ENCODE measurements around the gene CHST10.
A peak's percentile ranks its signal among the peaks of the same experiment; 100 is the strongest.

The CHST10 gene

DNA sequence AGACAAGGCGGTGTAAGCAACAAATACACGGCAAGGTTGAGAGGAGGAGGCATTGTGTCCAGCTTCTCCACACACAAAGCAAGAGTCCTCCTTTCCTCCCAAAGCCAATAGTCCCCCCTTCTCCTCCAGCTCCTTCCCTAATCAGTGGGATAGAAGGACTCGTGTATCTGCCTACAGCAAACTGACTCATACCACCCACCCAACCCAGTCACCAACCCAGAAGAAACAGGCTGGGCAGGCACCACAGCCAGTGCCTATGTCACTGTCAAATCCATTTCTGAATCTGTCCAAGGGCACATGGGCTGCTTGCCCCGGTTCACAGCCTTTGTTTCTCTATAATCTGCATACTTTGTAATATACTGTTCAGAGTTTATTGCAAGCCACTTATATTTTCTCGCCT, 33.6 kb upstream of the CHST10 start:
- H3K36me3 ChIP-seq (ENCODE audit: control insufficient read depth, insufficient read depth, low read length): no peaks in the 10 kb centered on the region
- no peak overlapping the region for H3K4me2 ChIP-seq (ENCODE audit: low read length)
- H2BK5ac ChIP-seq (ENCODE audit: low read length): no peak overlapping the region

DNA sequence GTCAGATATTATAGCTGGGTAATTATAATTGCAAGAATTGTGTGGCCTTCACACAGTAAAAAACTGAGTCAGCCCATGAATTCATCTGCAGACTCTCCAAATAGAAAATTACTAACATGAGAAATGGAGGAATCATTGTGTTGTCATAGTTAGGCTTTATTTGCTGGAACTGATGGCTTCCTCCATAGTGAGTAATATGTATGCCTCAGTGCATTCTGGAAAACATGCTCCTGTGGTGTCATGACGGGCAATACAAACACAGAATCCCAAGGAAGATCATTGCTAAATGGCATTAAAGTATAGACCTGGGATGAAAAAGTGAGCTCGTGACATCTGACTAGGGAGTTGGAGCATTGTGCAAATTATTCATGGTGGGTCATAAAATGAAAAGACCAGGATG, 29.2 kb upstream of the CHST10 start:
- Histone ChIP-seq H3K23ac (ENCODE audit: low read length) (no peak overlapping the region), H3K4me2 (ENCODE audit: low read length) (no peak overlapping the region), H2AK5ac (ENCODE audit: low read length) (no peak overlapping the region), H3K56ac (ENCODE audit: low read length) (no peak overlapping the region), H3K27ac (ENCODE audit: low read depth, low read length) (no peak overlapping the region), H3K4ac (ENCODE audit: low read depth, low read length) (no peak overlapping the region), H3K36me3 (ENCODE audit: control insufficient read depth, insufficient read depth, low read length) (no peaks in the 10 kb centered on the region), H3K79me2 (ENCODE audit: control insufficient read depth, insufficient read depth, low read length) (no peaks in the 10 kb centered on the region), H3K18ac (ENCODE audit: low read length) (no peak overlapping the region), H2BK5ac (ENCODE audit: low read length) (no peak overlapping the region), H4K8ac (ENCODE audit: low read depth, low read length) (no peak overlapping the region), H4K5ac (ENCODE audit: low read length) (no peak overlapping the region), H3K27me3 (ENCODE audit: insufficient read depth, low read length, poor library complexity) (no peaks in the 10 kb centered on the region), H3K9ac (ENCODE audit: low read length) (no peak overlapping the region), H3K79me1 (ENCODE audit: low read length) (no peaks in the 10 kb centered on the region), H2BK15ac (replicated peaks; ENCODE audit: low read depth) (no peak overlapping the region), H3K4me1 (ENCODE audit: control insufficient read depth, low read depth, low read length) (no peaks in the 10 kb centered on the region), H3K4me3 (ENCODE audit: low read length) (no peak overlapping the region), H2BK120ac (ENCODE audit: low read depth, low read length) (no peak overlapping the region)
- no peak for DNase-seq
- WGBS (ENCODE audit: extremely low coverage, insufficient coverage, low lambda C conversion rate): no CpG with 5 or more reads among the region's 2 CpGs

More for the DNA sequence above, 33.6 kb upstream of the CHST10 start:
- Histone ChIP-seq H3K79me2 (ENCODE audit: control insufficient read depth, insufficient read depth, low read length) (no peaks in the 10 kb centered on the region), H3K23ac (ENCODE audit: low read length) (no peak overlapping the region), H3K27me3 (ENCODE audit: insufficient read depth, low read length, poor library complexity) (no peaks in the 10 kb centered on the region), H4K5ac (ENCODE audit: low read length) (no peak overlapping the region), H3K4ac (ENCODE audit: low read depth, low read length) (no peak overlapping the region), H3K4me1 (ENCODE audit: control insufficient read depth, low read depth, low read length) (no peaks in the 10 kb centered on the region), H3K27ac (ENCODE audit: low read depth, low read length) (no peak overlapping the region), H4K8ac (ENCODE audit: low read depth, low read length) (no peak overlapping the region), H3K56ac (ENCODE audit: low read length) (no peak overlapping the region), H3K4me3 (ENCODE audit: low read length) (no peak overlapping the region), H3K9ac (ENCODE audit: low read length) (no peak overlapping the region), H3K79me1 (ENCODE audit: low read length) (no peaks in the 10 kb centered on the region), H2BK15ac (replicated peaks; ENCODE audit: low read depth) (no peak overlapping the region), H3K18ac (ENCODE audit: low read length) (no peak overlapping the region), H2BK120ac (ENCODE audit: low read depth, low read length) (no peak overlapping the region), H2AK5ac (ENCODE audit: low read length) (no peak overlapping the region)
- no CpG with 5 or more reads among the region's 5 CpGs for WGBS (ENCODE audit: extremely low coverage, insufficient coverage, low lambda C conversion rate)
- no peak for DNase-seq

DNA sequence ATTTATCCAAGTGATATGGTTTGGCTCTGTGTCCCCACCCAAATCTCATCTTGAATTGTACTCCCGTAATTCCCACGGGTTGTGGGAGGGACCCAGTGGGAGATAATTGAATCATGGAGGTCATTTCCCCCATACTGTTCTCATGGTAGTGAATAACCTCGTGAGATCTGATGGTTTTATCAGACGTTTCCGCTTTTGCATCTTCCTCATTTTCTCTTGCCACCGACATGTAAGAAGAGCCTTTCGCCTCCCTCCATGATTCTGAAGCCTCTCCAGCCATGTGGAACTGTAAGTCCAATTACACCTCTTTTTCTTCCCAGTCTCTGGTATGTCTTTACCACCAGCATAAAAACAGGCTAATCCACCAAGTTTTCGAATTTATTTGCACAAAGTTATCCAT, 20.3 kb upstream of the CHST10 start:
- no peak for DNase-seq
- H3K27me3 ChIP-seq (ENCODE audit: insufficient read depth, low read length, poor library complexity): no peaks in the 10 kb centered on the region
- no peak overlapping the region for H4K5ac ChIP-seq (ENCODE audit: low read length)
- no peak overlapping the region for H2BK15ac ChIP-seq (replicated peaks; ENCODE audit: low read depth)
- no peak overlapping the region for H3K4me3 ChIP-seq (ENCODE audit: low read length)
- no peak overlapping the region for H3K9ac ChIP-seq (ENCODE audit: low read length)
- no peak overlapping the region for H3K56ac ChIP-seq (ENCODE audit: low read length)
- no peak overlapping the region for H2AK5ac ChIP-seq (ENCODE audit: low read length)
- H2BK120ac ChIP-seq (ENCODE audit: low read depth, low read length): no peak overlapping the region
- H3K23ac ChIP-seq (ENCODE audit: low read length): no peak overlapping the region
- H3K4ac ChIP-seq (ENCODE audit: low read depth, low read length): no peak overlapping the region
- no peaks in the 10 kb centered on the region for H3K79me2 ChIP-seq (ENCODE audit: control insufficient read depth, insufficient read depth, low read length)
- no peaks in the 10 kb centered on the region for H3K79me1 ChIP-seq (ENCODE audit: low read length)
- no peak overlapping the region for H4K8ac ChIP-seq (ENCODE audit: low read depth, low read length)
- no peak overlapping the region for H3K18ac ChIP-seq (ENCODE audit: low read length)
- H2BK5ac ChIP-seq (ENCODE audit: low read length): no peak overlapping the region
- WGBS (ENCODE audit: extremely low coverage, insufficient coverage, low lambda C conversion rate): no CpG with 5 or more reads among the region's 8 CpGs
- no peaks in the 10 kb centered on the region for H3K36me3 ChIP-seq (ENCODE audit: control insufficient read depth, insufficient read depth, low read length)
- H3K4me1 ChIP-seq (ENCODE audit: control insufficient read depth, low read depth, low read length): no peaks in the 10 kb centered on the region
- no peak overlapping the region for H3K4me2 ChIP-seq (ENCODE audit: low read length)
- H3K27ac ChIP-seq (ENCODE audit: low read depth, low read length): no peak overlapping the region

DNA sequence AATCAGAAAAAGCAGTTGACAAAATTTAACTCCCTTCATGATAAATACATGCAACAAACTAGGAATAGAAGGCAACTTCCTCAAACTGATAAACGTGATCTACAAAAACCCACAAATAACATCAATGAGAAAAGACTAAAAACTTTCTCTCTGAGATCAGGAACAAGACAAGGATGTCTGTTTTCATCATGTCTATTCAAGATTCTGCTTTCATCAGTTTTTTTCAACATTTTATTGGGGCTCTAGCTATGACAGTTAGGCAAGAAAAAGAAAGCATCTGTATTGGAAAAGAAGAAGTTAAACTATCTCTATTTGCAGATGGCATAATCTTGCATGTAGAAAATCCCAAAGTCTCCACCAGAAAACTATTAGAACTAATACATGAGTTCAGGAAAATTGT, 12.3 kb upstream of the CHST10 start:
- Histone ChIP-seq H3K4me2 (ENCODE audit: low read length) (no peak overlapping the region), H2AK5ac (ENCODE audit: low read length) (no peak overlapping the region), H3K36me3 (ENCODE audit: control insufficient read depth, insufficient read depth, low read length) (no peaks in the 10 kb centered on the region), H3K56ac (ENCODE audit: low read length) (no peak overlapping the region), H2BK120ac (ENCODE audit: low read depth, low read length) (no peak overlapping the region), H3K27me3 (ENCODE audit: insufficient read depth, low read length, poor library complexity) (no peaks in the 10 kb centered on the region), H3K4me3 (ENCODE audit: low read length) (no peak overlapping the region), H3K79me1 (ENCODE audit: low read length) (no peaks in the 10 kb centered on the region), H3K4ac (ENCODE audit: low read depth, low read length) (no peak overlapping the region), H3K9ac (ENCODE audit: low read length) (no peak overlapping the region), H3K23ac (ENCODE audit: low read length) (no peak overlapping the region), H3K4me1 (ENCODE audit: control insufficient read depth, low read depth, low read length) (no peaks in the 10 kb centered on the region), H3K27ac (ENCODE audit: low read depth, low read length) (no peak overlapping the region), H2BK15ac (replicated peaks; ENCODE audit: low read depth) (no peak overlapping the region), H3K18ac (ENCODE audit: low read length) (no peak overlapping the region), H4K8ac (ENCODE audit: low read depth, low read length) (no peak overlapping the region), H4K5ac (ENCODE audit: low read length) (no peak overlapping the region), H2BK5ac (ENCODE audit: low read length) (no peak overlapping the region), H3K79me2 (ENCODE audit: control insufficient read depth, insufficient read depth, low read length) (no peaks in the 10 kb centered on the region)
- no peak for DNase-seq
- no CpG with 5 or more reads among the region's 1 CpG for WGBS (ENCODE audit: extremely low coverage, insufficient coverage, low lambda C conversion rate)

DNA sequence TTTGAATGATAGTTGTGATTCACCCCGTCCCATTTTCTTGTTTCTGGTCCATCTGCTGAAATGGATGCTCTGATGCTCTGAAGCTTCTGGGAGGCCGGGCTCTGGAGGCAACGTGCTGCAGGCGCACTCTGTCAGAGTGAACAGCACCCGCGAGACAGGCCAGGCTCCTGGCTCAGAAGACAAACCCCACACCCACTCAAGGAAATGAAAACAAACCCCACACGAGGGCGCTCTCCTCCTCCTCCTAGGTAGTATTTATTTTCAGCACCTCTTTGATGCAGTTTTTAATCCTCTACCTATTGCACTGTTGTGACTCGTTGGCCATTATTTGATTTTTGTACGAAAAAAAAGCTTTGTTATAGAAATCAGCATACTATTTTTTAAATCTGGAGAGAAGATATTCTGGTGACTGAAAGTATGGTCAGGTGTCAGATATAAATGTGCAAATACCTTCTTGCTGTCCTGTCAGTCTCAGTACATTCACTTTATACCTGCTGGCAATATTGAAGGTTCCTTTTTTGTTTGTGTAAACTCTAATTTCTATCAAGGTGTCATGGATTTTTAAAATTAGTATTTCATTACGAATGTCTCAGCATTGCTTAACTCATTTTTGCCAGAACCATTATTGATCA, 10.3 kb upstream of the CHST10 start:
- H3K9ac ChIP-seq (ENCODE audit: low read length): no peak overlapping the region
- H2BK120ac ChIP-seq (ENCODE audit: low read depth, low read length): no peak overlapping the region
- no peaks in the 10 kb centered on the region for H3K79me1 ChIP-seq (ENCODE audit: low read length)

DNA sequence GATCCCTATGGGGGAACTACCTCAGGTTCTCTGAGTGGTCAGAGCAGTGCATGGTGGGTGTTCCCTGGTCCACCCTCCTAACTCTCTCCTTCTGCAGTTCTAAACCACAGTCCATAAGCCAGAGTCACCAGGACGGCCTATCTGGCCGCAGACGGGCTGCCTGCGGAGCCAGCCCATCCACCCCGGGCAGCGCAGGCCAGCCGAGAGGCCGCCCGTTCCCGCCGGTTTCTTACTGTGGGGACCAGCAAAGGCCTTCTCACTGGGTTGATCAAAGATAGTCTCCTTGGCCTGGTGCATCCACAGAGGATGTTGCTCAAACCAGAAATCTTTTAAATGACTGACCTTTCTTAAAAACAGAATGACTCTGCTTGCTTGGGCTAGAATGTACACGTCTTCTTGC, 9.6 kb upstream of the CHST10 start:
- no peak overlapping the region for H2BK120ac ChIP-seq (ENCODE audit: low read depth, low read length)
- no peak overlapping the region for H4K8ac ChIP-seq (ENCODE audit: low read depth, low read length)
- no peaks in the 10 kb centered on the region for H3K79me2 ChIP-seq (ENCODE audit: control insufficient read depth, insufficient read depth, low read length)
- no peak overlapping the region for H2BK15ac ChIP-seq (replicated peaks; ENCODE audit: low read depth)
- no CpG with 5 or more reads among the region's 12 CpGs for WGBS (ENCODE audit: extremely low coverage, insufficient coverage, low lambda C conversion rate)
- no peak overlapping the region for H3K4me3 ChIP-seq (ENCODE audit: low read length)
- no peak for DNase-seq
- H3K4me1 ChIP-seq (ENCODE audit: control insufficient read depth, low read depth, low read length): no peaks in the 10 kb centered on the region
- no peak overlapping the region for H2BK5ac ChIP-seq (ENCODE audit: low read length)
- H3K9ac ChIP-seq (ENCODE audit: low read length): no peak overlapping the region
- no peak overlapping the region for H3K4me2 ChIP-seq (ENCODE audit: low read length)
- no peak overlapping the region for H3K56ac ChIP-seq (ENCODE audit: low read length)
- no peak overlapping the region for H3K4ac ChIP-seq (ENCODE audit: low read depth, low read length)
- no peak overlapping the region for H3K23ac ChIP-seq (ENCODE audit: low read length)
- no peak overlapping the region for H4K5ac ChIP-seq (ENCODE audit: low read length)
- H2AK5ac ChIP-seq (ENCODE audit: low read length): no peak overlapping the region
- no peaks in the 10 kb centered on the region for H3K27me3 ChIP-seq (ENCODE audit: insufficient read depth, low read length, poor library complexity)
- H3K27ac ChIP-seq (ENCODE audit: low read depth, low read length): no peak overlapping the region
- no peak overlapping the region for H3K18ac ChIP-seq (ENCODE audit: low read length)
- no peaks in the 10 kb centered on the region for H3K79me1 ChIP-seq (ENCODE audit: low read length)
- no peaks in the 10 kb centered on the region for H3K36me3 ChIP-seq (ENCODE audit: control insufficient read depth, insufficient read depth, low read length)

More for the DNA sequence above, 10.3 kb upstream of the CHST10 start:
- DNase-seq: peak; percentile 61
- no peak overlapping the region for H3K27ac ChIP-seq (ENCODE audit: low read depth, low read length)
- H3K36me3 ChIP-seq (ENCODE audit: control insufficient read depth, insufficient read depth, low read length): no peaks in the 10 kb centered on the region
- no peak overlapping the region for H3K23ac ChIP-seq (ENCODE audit: low read length)
- H2AK5ac ChIP-seq (ENCODE audit: low read length): no peak overlapping the region
- no peak overlapping the region for H2BK5ac ChIP-seq (ENCODE audit: low read length)
- H3K79me2 ChIP-seq (ENCODE audit: control insufficient read depth, insufficient read depth, low read length): no peaks in the 10 kb centered on the region
- no peak overlapping the region for H3K56ac ChIP-seq (ENCODE audit: low read length)
- H3K4ac ChIP-seq (ENCODE audit: low read depth, low read length): no peak overlapping the region
- WGBS (ENCODE audit: extremely low coverage, insufficient coverage, low lambda C conversion rate): no CpG with 5 or more reads among the region's 11 CpGs
- no peak overlapping the region for H2BK15ac ChIP-seq (replicated peaks; ENCODE audit: low read depth)
- H4K5ac ChIP-seq (ENCODE audit: low read length): no peak overlapping the region
- no peak overlapping the region for H3K4me3 ChIP-seq (ENCODE audit: low read length)
- no peak overlapping the region for H3K18ac ChIP-seq (ENCODE audit: low read length)
- no peak overlapping the region for H3K4me2 ChIP-seq (ENCODE audit: low read length)
- H3K27me3 ChIP-seq (ENCODE audit: insufficient read depth, low read length, poor library complexity): no peaks in the 10 kb centered on the region
- H3K4me1 ChIP-seq (ENCODE audit: control insufficient read depth, low read depth, low read length): no peaks in the 10 kb centered on the region
- no peak overlapping the region for H4K8ac ChIP-seq (ENCODE audit: low read depth, low read length)
